ENCODE data around the gene AIF1.

GRCh38 chr6:31658158-31658688 is 43.2 kb downstream of the AIF1 start:
- TF ChIP-seq POLR2A (IDR thresholded peaks at IDR 0.05) (no peak), CTCF (IDR thresholded peaks at IDR 0.05) (no peak)
